Hair follicle dermal papilla cell (primary cell): ENCODE measurements around the gene ZCCHC18. TPM values are rescaled to one million over a fixed set of nuclear protein-coding genes. Genes with fewer than 3 reads are reported as not detected.

Source experiments
- total RNA-seq: library from RNA; depleted of rRNA; stranded (reverse); fragments of >200 nt; gene quantifications from 2 replicates; pipeline ENCODE4 v1.2.3, GENCODE V29; 2012

ZCCHC18 gene
- total RNA-seq = 0.12 and 0.16 TPM in 2 replicates

GRCh38 chrX:104112326-104112951 is at the start of gene ZCCHC18:
Gene ZCCHC18, plus strand, starts transcription at chrX:104112523. Its CDS starts 1,589 bp downstream, at chrX:104114112.

GRCh38 chrX:104075778-104076445 is 36.4 kb upstream of the ZCCHC18 start, which contains the start of gene TMSB15C:
Gene TMSB15C, minus strand, starts transcription at chrX:104076236.

GRCh38 chrX:104156630-104157529 is 44.6 kb downstream of the ZCCHC18 start, which contains the start of gene SLC25A53:
Gene SLC25A53, minus strand, starts transcription at chrX:104157009. Its CDS starts 51,752 bp downstream, at chrX:104105257.

Other genes starting within 250 kb of the ZCCHC18 start
- gene TMSB15B, start 149.9 kb upstream of the ZCCHC18 start, total RNA-seq = 2.4 and 2.6 TPM in 2 replicates
- not detected in 2 replicates for gene H2BW1, start 98.8 kb upstream of the ZCCHC18 start, total RNA-seq
- not detected in 2 replicates for gene H2BW2, start 72.6 kb upstream of the ZCCHC18 start, total RNA-seq
- gene TMSB15C, start 36.3 kb upstream of the ZCCHC18 start, total RNA-seq = 1.9 and 2.9 TPM in 2 replicates
- 6.7 and 9.6 TPM in 2 replicates for gene SLC25A53, start 44.5 kb downstream of the ZCCHC18 start, total RNA-seq
- 17.1 and 19.8 TPM in 2 replicates for gene FAM199X, start 53.9 kb downstream of the ZCCHC18 start, total RNA-seq
- gene ESX1, start 142.4 kb downstream of the ZCCHC18 start, total RNA-seq = not detected in 2 replicates